KOPT-K1 (cell line): ENCODE data around the gene L3MBTL4.
"Not testable (repeated sequence)": the region's sequence is repeated elsewhere in the genome, so short reads cannot be mapped to it uniquely, and the experiment has no call there.

ENCODE experiments used
- H3K27ac ChIP-seq: fragments of 200-600 bp; sonication (generic); 2 replicates; pipeline ENCODE4 v1.5.1; 2016; ENCODE audit warnings: antibody characterized with exemption, mild to moderate bottlenecking, low read depth, low read length; ENCODE audit not compliant: poor library complexity, severe bottlenecking
- H3K36me3 ChIP-seq: fragments of 200-600 bp; sonication (generic); 2 replicates; pipeline ENCODE4 v1.5.1; 2017; ENCODE audit warnings: antibody characterized with exemption, mild to moderate bottlenecking, low read length, moderate library complexity; ENCODE audit not compliant: insufficient read depth
- H3K9me3 ChIP-seq: fragments of 200-600 bp; sonication (generic); 2 replicates; pipeline ENCODE4 v1.5.1; 2017; ENCODE audit warnings: antibody characterized with exemption, low read length, mild to moderate bottlenecking; ENCODE audit not compliant: insufficient read depth, poor library complexity, severe bottlenecking

L3MBTL4 gene

DNA sequence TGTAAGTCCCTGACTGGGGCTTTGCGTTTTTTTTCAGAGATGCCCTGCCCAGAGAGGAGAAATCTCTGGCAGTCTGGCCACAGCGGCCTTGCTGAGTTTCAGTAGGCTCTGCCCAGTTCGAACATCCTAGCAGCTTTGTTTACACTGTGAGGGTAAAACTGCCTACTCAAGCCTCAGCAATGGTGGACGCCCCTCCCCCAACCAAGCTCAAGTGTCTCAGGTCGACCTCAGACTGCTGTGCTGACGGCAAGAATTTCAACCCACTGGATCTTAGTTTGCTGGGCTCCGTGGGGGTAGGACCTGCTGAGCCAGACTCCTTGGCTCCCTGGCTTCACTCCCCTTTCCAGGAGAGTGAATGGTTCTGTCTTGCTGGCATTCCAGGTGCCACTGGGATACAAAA lies 31.7 kb downstream of the L3MBTL4 start:
- no peaks in the 10 kb centered on the region for H3K9me3 ChIP-seq
- no peaks in the 10 kb centered on the region for H3K36me3 ChIP-seq
- no peak overlapping the region for H3K27ac ChIP-seq

DNA sequence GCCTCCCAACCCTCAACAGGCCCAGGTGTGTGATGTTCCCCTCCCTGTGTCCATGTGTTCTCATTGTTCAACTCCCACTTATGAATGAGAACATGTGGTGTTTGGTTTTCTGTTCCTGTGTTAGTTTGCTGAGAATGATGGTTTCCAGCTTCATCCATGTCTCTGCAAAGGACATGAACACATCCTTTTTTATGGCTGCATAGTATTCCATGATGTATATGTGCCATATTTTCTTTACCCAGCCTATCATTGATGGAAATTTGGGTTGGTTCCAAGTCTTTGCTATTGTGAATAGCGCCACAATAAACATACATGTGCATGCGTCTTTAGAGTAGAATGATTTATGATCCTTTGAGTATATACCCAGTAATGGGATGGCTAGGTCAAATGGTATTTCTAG lies 37.2 kb downstream of the L3MBTL4 start:
- not testable (repeated sequence) for H3K27ac ChIP-seq, H3K9me3 ChIP-seq, H3K36me3 ChIP-seq

DNA sequence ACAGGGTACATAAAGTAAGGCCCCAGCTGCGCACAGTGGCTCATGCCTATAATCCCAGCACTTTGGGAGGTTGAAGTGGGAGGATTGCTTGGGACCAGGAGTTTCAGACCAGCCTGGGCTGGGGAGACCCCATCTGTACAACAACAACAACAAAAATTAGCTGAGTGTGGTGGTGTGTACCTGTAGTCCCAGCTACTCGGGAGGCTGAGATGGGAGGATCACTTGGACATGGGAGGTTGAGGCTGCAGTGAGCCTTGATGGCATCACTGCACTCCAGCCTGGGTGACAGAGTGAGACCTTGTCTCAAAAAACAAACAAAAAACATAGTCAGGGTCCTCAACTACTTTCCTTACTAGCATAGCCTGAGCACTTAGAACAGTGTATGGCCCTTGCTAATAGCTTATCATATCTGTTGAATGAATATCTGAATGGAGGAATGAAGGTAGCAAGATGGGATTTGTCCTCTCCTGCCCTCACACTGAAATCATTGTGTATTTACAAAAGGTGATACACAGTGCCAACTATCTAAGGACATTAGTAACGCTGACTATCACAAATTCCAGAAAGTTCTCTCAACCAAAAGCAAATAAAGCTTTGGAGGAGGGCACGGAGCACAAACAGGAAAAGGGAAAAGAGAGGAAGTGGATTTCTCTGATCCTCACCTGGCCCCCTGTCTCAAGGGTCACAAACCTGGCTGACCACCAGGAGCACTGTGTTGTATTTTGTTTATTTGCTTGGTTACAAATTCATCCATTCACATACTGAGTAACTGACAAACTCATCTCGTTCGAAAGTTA lies 38.1 kb downstream of the L3MBTL4 start:
- Histone ChIP-seq H3K27ac (no peak overlapping the region), H3K36me3 (no peaks in the 10 kb centered on the region)

DNA sequence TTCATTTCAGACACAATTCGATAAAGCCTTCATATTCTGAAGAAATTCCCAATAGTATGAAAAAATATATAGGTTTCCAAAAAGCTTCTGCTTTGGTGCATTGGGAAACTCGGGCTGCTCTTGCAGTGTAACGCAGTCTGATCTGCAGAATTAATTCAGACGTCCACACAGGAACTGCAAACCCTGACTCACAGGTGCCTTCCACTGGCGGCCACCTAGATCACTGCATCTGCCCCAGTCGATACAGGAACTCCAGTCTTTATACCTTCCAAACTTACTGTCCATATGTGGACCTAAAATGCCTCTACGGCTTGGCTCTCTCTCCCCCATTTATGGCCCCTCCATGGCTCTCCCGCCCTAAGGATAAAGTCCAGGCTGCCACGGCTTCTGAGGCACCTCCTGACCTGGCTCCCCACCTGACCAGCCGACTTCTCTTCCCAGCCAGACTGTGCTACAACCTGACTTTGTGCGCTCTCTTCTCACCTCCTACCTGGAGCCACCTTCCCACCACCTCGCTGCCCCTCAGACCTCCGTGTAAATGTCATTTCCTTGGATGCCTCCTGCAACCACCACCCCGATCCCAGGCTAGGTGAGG lies 39.7 kb downstream of the L3MBTL4 start:
- Histone ChIP-seq H3K9me3 (no peaks in the 10 kb centered on the region), H3K27ac (no peak overlapping the region), H3K36me3 (no peaks in the 10 kb centered on the region)

More for the DNA sequence above, 38.1 kb downstream of the L3MBTL4 start:
- H3K9me3 ChIP-seq, result no peaks in the 10 kb centered on the region

DNA sequence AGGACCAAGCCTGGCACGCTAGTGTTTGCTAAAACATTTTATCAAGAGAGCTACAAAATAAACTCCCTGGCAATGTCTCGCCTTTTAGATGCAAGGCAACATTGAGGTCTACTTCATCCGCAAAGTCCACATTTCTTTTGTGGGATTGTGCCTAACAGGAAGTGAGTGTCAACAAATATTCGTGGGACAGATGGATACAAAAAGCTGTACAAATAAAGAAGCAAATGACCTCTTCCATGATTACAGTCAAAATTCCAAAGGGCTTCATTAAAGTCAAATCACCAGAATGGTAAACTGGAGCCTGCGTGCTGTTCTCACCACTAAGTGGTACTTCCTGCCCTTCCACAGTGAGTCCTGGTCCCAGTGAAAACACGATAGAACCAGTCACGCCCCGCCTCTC lies 40.4 kb downstream of the L3MBTL4 start:
- Histone ChIP-seq H3K36me3 (no peaks in the 10 kb centered on the region), H3K9me3 (no peaks in the 10 kb centered on the region), H3K27ac (no peak overlapping the region)

DNA sequence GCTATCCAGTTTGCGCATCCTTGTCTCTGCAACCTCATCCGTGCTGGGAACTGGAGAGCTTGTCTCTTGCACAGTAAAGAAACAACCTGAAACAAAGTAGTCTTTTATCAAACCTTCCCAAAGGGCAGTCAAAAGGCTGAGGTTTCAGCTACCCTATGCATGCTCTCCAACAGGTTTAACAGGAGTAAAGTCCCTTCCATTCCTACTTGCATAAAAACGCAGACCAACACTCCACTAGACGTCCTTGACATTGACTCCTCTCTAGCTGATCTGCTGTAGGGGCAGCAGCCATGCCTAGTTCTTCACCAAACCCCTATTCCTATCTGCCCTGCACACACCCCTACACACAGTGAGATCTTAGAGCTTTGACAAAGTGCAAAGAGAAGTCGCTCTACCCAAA lies 41.5 kb downstream of the L3MBTL4 start:
- Histone ChIP-seq H3K36me3 (no peaks in the 10 kb centered on the region), H3K27ac (no peak overlapping the region), H3K9me3 (no peaks in the 10 kb centered on the region)

DNA sequence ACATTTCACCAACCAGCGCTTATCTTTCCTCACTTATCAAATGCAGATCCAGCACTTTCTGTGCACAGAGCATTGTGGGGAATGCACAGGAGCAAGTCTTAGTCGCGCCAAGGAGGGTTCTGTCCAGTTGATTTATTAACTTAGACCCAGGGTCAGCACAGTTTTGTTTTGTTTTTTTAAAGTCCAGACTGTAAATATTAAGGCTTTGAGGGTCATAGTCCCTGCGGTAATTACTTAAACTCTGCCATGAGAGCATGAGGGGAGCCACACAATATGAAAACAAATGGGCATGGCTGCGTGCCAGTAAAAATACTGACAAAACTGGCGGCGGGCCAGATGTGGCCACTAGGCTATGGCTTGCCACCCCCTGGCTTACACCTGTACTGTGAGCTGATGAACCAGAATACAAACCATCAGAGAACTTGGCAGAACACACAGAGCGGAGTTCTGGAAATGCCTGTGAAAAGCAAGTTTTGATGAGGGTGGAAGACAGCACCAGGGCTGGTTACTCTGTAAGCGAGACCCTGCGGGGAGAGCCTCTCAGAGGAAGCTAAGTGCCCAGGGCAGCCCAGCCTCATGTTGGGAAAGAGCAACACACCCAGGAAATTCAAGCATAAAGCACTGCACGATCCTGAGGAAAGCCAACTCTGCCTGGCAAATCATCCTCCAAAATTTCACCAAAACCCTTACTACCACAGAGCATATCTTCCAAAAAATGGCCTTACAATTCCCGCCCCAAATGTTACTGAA lies 43.6 kb downstream of the L3MBTL4 start:
- Histone ChIP-seq H3K9me3 (no peaks in the 10 kb centered on the region), H3K27ac (no peak overlapping the region)

DNA sequence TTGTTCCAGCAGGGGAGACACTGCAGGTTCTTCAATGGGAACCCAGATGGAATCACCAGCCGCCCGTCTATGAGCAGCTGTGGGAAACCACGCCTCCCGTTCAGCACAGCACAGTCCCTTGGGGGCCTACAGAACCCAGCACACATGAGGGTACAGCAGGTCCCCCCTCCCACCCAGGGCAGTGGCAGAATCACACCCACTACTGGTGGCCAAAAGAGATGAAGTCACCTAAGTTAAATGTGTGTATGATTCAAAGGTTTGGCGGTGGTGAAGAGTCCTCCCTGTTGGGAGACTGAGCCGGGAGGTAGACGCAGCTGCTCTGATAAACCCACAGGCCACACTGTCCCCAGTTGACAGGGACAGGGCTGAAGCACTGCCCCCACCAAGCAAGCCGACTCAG lies 44.3 kb downstream of the L3MBTL4 start:
- H3K9me3 ChIP-seq, result no peaks in the 10 kb centered on the region
- no peaks in the 10 kb centered on the region for H3K36me3 ChIP-seq
- H3K27ac ChIP-seq, result no peak overlapping the region

More for the DNA sequence above, 43.6 kb downstream of the L3MBTL4 start:
- H3K36me3 ChIP-seq, result no peaks in the 10 kb centered on the region

DNA sequence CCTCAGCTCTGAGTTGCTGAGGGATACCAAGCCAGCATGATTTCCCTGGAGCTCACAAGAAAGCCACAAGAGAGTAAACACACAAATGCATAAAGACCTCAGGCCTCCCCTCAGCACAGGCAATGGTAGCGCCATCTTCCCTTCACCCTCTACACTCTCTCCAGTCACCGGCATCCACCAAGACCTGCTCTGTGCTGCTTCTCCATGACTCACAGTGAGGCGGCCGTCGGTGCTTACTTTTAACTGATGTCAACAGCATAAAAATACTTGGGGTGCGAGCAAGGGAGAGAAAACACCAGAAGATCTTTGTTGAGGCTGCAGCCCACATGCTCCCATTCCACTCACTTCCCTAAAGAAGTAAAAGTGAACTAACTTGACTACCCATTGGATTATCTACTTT lies 46.7 kb downstream of the L3MBTL4 start:
- H3K9me3 ChIP-seq, result no peaks in the 10 kb centered on the region
- no peak overlapping the region for H3K27ac ChIP-seq
- H3K36me3 ChIP-seq, result no peaks in the 10 kb centered on the region

DNA sequence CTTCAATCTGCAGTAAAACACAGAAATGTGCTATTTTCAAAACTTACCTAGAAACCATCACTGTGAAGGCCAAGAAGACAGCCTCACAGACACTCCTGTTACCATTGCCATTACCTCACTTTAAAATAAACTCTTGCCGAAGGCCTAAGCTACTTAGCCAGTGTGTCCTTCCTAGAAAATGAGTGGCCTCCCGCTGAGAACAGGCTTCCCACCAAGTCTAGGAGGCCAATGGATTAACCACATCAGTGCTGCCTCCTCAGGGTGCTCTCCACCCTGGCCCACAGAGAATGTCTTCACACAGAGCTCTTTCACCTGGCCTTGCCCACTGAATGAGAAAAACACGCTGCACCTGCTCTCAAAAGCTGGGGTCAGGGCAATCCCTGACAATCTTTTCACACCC lies 47.5 kb downstream of the L3MBTL4 start:
- H3K36me3 ChIP-seq, result no peaks in the 10 kb centered on the region
- H3K9me3 ChIP-seq, result no peaks in the 10 kb centered on the region
- H3K27ac ChIP-seq, result no peak overlapping the region

DNA sequence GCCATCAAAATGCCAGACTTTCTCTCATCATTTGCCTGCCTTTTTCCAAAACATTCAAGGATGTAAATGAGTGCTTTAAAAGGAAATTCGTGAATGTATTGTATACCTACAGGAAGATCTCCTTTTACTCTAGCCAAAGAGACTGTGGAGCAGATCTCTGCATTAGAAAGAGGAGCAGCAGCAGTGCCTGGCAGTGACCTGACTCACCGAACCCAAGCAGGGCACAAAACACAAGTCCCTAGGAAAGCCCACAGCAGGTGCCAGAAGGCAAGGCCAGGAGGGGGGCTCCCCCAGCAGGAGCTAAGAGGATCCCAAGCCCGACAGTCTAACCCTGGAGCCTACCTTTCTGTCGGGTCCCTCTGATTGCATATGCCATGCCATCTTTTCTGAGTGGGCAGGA lies 47.9 kb downstream of the L3MBTL4 start:
- no peaks in the 10 kb centered on the region for H3K36me3 ChIP-seq
- no peak overlapping the region for H3K27ac ChIP-seq
- H3K9me3 ChIP-seq, result no peaks in the 10 kb centered on the region

DNA sequence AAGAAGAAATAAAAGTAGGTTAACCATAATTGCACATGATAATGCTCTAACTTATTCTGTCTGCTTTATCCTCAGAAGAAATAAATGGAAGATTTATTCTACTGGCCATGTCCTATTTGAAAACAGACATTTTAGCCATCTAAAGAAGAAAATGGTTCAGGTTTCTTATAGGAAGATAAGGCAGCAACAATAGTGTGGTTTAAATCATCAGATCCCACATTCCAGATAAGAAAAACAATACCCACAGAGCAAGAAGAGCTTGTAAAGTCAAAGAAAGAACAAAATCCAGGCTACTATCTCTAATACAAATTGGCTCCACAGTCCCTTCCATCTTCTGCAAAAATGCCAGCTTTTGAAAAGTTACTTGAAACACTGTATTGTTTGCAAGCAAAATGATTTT lies 49.3 kb downstream of the L3MBTL4 start:
- Histone ChIP-seq H3K9me3 (no peaks in the 10 kb centered on the region), H3K36me3 (no peaks in the 10 kb centered on the region), H3K27ac (no peak overlapping the region)

DNA sequence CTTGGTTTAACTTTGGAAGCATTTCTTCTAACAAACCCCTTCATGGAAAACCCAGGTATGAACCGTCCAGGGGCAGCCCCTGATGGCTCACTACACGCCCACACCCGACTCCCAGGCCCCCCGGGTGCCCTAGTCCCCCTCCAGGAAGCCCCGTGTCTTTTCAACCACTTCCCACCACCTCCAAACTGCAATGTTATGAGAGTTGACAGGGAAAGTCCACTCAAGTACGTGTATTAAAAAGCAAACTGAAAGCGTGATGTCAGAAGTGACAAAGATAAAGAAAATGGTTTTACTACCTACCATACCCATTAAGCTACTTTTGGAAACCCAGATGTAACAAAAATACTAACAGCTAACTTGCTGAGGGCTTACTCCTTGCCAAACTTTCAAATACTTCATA lies 51.5 kb downstream of the L3MBTL4 start:
- H3K9me3 ChIP-seq, result no peaks in the 10 kb centered on the region
- no peak overlapping the region for H3K27ac ChIP-seq
- no peaks in the 10 kb centered on the region for H3K36me3 ChIP-seq

DNA sequence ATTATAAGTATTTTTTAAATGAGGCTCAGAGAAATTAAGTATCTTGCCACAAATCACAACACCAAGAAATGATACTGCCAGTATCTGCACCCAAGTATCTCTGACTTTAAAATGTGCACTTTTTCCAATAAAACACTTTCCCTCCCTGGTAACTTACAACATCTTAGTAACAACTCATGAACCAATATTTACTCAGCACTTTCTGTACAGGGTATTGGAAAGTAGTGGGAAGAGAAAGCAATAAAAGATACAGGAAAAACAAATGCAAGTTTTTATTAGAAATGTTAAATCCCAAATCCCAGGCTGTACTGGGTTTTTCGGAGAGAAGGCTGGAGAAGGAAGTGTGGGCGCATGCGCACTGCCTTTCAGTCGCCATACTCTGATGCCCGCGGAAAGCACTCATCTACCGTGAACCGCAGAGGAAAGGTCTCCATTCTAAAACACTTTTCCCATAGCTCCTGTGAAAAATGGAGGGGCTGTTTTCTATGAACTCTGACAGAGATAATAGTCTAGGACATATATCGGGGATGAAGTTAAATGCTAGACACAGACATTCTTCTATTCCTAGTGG lies 52.1 kb downstream of the L3MBTL4 start:
- H3K9me3 ChIP-seq, result no peaks in the 10 kb centered on the region
- no peaks in the 10 kb centered on the region for H3K36me3 ChIP-seq
- H3K27ac ChIP-seq, result no peak overlapping the region

DNA sequence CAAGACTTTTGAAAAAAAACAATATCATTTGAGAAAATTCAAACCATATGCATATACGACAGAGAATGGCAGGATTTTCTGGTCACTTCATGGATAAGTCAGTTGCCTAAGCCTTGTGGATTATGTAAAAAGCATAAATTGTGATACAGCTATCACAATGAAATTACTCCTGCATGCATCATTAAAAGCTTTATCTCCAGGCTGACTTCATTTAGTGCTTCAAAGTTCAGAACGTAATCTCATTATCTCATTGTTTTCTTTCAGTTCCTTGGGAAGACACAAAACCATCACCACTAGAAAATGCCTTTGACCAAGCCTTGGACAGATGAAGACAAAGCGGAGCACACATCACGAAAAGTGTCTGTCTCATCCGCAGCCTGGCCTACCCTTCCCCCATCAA lies 57.0 kb downstream of the L3MBTL4 start:
- Histone ChIP-seq H3K27ac (no peak overlapping the region), H3K9me3 (no peaks in the 10 kb centered on the region), H3K36me3 (no peaks in the 10 kb centered on the region)
